Activated CD4-positive, alpha-beta T cell treated with anti-CD3 and anti-CD28 coated beads, Interleukin-2, amount 50 U/mL, for 24 hours (primary cell): Measurements from ENCODE around the gene PLAU.
"Not testable (repeated sequence)": the region's sequence is repeated elsewhere in the genome, so short reads cannot be mapped to it uniquely, and the experiment has no call there.

ENCODE experiments used
- DNase-seq, 2 donors: peaks; one replicate each; pipeline ENCODE4 v3.0.0-alpha.2; 2020; ENCODE audit warnings: low read depth in 1 of 2, low spot score in 1 of 2

PLAU gene

GRCh38 chr10:73922007-73922863 is 11.3 kb downstream of the PLAU start:
- no peak for DNase-seq

- DNase-seq = no peak
Measured at GRCh38 chr10:73922864-73923133, 11.9 kb downstream of the PLAU start.

- DNase-seq = no peak
Measured at GRCh38 chr10:73923935-73924598, 13.1 kb downstream of the PLAU start.

GRCh38 chr10:73924935-73925334 is 14.0 kb downstream of the PLAU start:
- no peak for DNase-seq

GRCh38 chr10:73925539-73925938 is 14.6 kb downstream of the PLAU start:
- DNase-seq = no peak

- no peak for DNase-seq
Measured at GRCh38 chr10:73926152-73926764, 15.3 kb downstream of the PLAU start.

- not testable (repeated sequence) for DNase-seq
Measured at GRCh38 chr10:73930630-73931327, 19.8 kb downstream of the PLAU start.

- DNase-seq = peak in 1 of 2 donors; percentile 61
Measured at GRCh38 chr10:73931767-73932619, 21.1 kb downstream of the PLAU start.

- DNase-seq = no peak
Measured at GRCh38 chr10:73932620-73933112, 21.7 kb downstream of the PLAU start.

GRCh38 chr10:73934074-73934473 is 23.1 kb downstream of the PLAU start:
- no peak for DNase-seq

- DNase-seq = no peak
Measured at GRCh38 chr10:73935895-73936294, 25.0 kb downstream of the PLAU start.

GRCh38 chr10:73937333-73938043 is 26.6 kb downstream of the PLAU start:
- DNase-seq = no peak

GRCh38 chr10:73940634-73941221 is 29.8 kb downstream of the PLAU start:
- DNase-seq = peak; percentile 69 to 75

- no peak for DNase-seq
Measured at GRCh38 chr10:73941300-73941699, 30.4 kb downstream of the PLAU start.

GRCh38 chr10:73944356-73945100 is 33.6 kb downstream of the PLAU start:
- DNase-seq = no peak

GRCh38 chr10:73946253-73947145 is 35.6 kb downstream of the PLAU start:
- DNase-seq = no peak

GRCh38 chr10:73948947-73949633 is 38.2 kb downstream of the PLAU start:
- no peak for DNase-seq
